ENCODE results near the gene SLC9B1.

SLC9B1 gene

GRCh38 chr4:103019308-103020124, at the start of gene SLC9B1:
TSS of gene SLC9B1 (minus strand) at chr4:103019705. CDS start at chr4:102991711, 27,994 bp downstream.
- no peak for DNase-seq

GRCh38 chr4:103067841-103068547, 48.5 kb upstream of the SLC9B1 start:
- DNase-seq: no peak

DNA sequence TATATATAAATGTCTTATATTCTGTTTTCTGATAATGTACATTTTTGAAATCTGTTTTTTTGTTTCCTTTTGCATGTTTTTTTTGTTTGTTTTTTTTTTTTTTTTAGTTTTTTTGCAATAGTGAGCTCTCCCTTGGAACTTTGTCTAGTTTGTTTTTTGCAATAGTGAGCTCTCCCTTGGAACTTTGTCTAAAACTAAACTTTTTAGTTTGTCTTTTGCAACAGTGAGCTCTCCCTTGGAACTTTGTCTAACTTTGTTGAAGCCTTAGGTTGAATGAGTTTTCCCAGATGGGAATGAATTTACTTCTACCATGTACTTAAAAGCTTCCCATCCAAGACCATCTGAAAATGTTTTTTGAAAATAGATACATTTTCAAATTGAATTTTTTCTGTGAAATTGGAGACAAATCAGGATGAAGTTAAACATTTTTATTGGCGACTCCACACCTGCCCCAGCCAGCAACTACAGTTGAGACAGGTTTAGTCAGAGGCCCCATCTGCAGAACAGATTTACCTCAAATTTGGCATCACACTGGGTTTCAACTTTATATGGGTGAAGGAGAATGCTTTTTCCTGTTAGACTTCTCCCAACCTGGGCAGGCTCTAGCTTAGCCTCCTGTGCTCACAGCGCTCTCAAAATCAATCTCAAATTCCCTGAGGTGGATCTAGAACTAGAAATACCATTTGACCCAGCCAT, 41.1 kb upstream of the SLC9B1 start:
- DNase-seq: no peak

DNA sequence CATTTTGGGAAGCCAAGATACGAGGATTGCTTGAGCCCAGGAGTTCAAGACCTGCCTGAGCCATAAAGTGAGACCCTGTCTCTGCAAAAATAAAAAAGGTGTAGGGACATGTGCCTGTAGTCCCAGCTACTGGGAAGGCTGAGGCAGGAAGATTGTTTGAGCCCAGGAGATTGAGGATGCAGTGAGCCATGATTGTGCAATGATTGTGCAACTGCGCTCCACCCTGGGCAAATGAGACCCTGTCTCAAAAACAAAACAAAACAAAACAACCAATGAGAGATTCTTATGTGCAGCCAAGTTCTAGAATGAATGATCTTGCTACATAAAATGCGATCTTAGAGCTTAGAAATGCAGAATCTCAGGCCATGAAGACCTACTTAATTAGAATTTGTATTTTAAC, 34.5 kb upstream of the SLC9B1 start:
- DNase-seq: no peak

DNA sequence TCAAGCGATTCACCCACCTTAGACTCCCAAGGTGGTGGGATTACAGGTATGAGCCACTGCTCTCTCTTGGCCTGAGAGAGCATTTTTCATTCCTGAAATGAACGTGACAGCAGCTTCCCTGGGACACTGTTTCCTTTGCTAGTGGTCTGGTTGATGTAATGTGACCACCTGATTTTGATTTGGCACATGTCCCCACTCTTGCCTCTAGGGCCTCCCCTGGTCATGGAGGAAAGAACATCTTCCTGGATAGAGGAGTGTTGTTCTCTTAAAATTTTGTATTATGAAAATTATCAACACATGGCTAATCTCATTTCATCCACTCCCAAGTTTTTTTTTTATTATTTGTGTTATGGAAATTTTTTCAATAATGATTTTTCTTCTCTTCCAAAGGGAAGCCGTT, 33.3 kb upstream of the SLC9B1 start:
- DNase-seq: no peak

- DNase-seq: no peak
These were observed 32.6 kb upstream of the SLC9B1 start for GRCh38 chr4:103052145-103052544.

DNA sequence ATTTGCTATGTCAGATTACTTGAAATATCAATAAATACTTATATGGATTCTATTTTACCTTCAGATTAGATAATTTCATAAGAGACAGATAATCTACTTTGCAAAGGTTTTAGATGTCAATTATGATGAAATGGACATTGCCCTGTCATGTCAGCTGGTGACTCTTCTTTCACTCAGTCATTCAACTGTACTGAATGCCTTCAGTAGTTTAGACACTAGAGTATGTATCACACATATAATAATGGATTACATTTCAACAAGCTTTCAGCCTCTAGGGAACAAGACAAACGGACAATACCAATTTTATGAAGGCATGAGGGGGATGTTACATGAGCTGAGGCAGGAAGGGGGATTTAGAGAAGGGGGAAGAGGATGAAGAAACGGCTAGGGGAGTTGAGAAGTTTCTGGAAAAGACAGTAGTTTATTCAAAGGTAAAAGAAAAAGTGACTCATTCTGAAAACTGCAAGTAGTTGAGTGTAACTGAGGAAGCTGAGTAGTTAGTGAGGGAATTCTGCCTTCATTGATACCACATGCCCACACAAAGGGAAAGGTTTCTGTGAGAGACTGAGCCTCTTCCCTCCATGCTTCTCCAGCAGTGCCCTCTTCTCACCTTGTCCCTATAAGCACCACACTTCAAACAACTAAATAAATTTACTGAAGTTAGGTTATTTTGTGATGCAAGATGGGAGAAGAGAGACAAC, 31.4 kb upstream of the SLC9B1 start:
- no peak for DNase-seq

DNA sequence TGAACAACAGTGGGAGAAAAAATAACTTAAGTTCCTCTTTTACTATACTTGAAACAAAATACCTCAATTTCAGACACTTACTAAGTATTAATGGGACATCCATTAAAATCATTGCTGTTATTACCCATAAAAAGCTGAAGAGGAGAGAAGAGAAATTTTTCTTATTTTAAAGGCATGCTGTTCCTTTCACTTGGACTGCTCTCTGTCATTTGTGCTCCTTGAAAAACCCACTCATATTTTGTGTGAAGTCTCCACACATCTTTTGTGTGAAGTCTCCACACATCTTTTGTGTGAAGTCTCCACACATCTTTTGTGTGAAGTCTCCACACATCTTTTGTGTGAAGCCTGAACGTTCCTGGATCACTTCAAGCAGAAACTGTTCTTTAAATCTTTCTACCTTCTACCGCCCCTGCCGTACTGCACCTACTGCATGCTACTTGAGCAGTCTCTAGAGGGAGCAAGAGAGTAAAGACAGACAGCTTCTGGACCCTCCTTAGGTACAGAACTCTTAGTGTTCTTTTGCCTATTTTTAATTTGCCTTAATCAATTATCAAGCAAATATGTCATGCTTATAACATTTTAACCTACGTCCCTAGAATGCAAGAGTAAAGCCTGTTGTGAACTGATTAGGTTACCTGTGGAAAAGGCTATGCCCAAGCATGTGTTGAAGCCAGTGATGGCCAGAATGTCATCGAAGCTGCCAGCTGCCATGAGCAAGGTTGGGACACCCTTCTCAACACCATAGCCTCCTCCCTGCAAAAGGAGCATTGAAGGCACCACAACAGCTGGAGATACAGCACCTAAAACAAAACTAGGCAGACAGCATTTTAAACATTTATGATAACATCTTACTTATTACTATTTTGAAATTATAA, 27.1 kb upstream of the SLC9B1 start:
- no peak for DNase-seq

DNA sequence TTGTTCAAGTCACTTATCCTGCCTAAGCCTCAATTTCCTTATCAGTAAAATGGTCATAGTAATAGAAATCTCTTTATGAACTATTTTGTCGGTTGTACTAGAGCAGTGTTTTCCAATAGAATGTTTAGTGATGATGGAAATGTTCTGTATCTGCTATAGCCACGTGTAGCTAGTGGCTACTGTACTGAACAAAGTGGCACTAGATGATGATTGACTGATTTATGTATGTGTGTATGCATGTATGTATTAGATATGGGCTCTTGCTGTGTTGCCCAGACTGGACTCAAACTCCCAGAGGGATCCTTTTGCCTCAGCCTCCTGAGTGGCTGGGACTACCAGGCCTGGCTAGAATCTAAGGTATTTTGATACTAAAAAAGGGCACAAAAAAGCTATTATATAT, 24.7 kb upstream of the SLC9B1 start:
- no peak for DNase-seq

- no peak for DNase-seq
These were observed 16.7 kb upstream of the SLC9B1 start for GRCh38 chr4:103036169-103036568.

- no peak for DNase-seq
These were observed 13.1 kb upstream of the SLC9B1 start for GRCh38 chr4:103032574-103032973.

GRCh38 chr4:103030791-103031190, 11.3 kb upstream of the SLC9B1 start:
- DNase-seq: no peak

GRCh38 chr4:103029300-103029699, 9.8 kb upstream of the SLC9B1 start:
- DNase-seq: no peak

- no peak for DNase-seq
These were observed 7.4 kb upstream of the SLC9B1 start for GRCh38 chr4:103026868-103027267.

DNA sequence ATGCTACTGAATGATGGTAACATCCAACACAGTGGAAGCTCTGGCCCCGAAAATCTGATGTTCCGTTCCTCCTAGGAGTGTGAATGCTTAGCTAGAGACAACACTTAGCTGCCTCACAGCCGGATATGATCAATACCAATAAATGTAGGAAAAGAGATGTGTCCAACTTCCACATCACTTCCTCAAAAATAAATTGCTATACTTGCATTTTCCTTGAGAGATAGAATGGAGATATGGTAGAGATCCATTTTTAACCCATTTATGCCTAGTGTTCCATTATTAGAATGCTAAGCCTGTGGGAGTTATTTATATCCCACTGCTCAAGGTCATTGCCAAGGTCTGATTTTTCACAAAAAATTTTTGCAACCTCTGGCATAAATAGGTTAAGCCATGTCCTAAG, 5.5 kb upstream of the SLC9B1 start:
- DNase-seq: no peak

GRCh38 chr4:103021120-103021519, 1.6 kb upstream of the SLC9B1 start:
- no peak for DNase-seq

DNA sequence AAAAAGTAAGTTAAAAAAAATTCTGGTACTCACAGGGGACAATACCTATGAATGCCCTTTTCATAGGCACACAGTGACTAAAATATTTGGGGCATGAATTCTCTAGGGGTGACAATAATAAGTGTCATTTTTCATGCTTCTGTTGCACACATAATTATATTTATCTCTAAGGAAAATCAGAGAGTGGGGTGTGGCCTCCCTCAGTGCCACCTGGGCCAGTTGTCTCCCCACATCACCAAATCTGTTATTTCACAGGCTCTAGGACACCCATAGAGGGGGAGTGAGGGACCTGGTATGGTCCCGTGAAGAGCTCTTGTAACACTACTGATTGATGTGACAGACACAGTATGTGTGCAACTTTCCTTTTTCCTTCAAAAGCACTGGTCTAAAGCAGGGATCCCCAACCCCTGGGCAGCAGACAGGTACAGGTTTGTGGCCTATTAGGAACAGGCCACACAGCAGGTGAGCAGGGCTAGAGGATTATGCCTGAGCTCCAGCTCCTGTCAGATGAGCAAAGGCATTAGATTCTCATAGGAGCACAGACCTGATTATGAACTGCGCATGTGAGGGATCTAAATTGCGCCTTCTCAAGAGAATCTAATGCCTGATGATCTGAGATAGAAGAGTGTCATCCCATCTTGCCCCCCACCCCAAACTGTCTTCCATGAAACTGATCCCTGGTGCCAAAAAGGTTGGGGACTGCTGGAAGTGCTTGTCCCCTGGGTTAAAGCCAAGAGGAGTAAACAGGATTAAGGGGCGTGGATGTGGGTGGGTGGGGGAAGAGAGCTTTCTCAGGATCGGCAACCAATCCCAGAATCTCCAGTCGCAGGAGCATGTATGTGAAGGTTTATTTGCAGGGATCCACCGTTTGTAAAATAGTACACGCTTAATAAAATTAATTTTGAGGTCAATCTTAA, 856 bp downstream of the SLC9B1 start:
- DNase-seq: no peak

DNA sequence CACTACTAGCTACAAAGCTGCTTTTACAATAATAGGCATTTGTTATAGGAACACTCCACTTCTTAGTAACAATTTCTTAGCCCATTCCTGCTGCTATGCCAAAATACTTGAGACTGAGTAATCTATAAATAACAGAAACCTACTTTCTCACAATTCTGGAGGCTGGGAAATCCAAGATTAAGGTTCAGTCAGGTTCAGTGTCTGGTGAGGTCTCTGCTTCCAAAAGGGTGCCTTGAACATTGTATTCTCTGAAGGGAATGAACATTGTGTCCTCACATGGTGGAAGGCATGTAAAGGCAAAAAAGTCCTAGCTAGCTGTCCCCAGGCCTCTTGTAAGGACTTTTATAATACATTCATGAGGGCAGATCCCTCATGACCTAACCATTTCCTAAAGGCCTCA, 7.0 kb downstream of the SLC9B1 start:
- no peak for DNase-seq

- no peak for DNase-seq
These were observed 7.4 kb downstream of the SLC9B1 start for GRCh38 chr4:103012060-103012459.

DNA sequence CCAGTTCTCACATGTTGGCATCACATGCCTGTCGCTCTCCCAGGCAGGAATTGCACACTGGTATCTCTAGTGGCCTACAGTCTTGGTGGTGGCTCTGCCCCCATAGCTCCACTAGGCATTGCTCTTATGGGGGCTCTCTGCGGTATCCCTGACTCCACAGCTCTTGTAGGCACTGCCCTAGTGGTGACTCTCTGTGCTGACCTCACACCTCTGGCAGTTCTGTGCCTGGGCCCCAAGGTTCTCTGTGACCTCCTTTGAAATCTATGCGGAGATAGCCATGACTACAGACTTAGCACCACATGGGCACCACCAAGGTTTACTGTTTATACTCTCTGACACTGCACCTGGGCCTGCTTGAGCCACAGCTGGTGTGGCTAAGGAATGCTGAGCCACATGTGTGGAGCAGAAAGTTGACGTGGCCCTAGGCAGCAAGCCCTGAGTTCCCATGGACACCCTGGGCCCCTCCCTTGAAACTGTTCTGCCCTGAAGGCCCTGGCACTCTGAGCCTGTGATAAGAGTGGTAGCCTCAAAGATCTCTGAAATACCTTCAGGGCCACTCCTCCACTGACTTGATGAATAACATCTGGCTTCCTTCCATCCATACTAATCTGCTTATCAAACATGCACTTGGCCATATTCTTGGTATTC, 8.0 kb downstream of the SLC9B1 start:
- no peak for DNase-seq

DNA sequence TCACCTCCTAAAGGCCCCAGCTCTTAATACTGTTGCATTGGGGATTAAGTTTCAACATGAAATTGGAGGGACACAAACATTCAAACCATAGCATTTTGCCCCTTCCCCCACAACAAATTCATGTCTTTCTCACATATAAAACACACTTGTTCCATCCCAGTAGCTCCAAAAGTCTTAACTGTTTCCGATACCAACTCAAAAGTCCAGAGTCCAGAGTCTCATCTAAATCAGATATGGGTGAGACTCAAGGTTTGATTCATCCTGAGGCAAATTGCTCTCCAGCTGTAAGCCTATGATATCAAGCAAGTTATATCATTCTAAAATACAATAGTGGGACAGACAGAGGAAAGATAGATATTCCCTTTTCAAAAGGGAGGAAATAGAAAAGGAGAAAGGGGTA, 8.7 kb downstream of the SLC9B1 start:
- no peak for DNase-seq

Measured in SIG-M5 (cell line).